Measurements from ENCODE around the gene BICRA.

DNA sequence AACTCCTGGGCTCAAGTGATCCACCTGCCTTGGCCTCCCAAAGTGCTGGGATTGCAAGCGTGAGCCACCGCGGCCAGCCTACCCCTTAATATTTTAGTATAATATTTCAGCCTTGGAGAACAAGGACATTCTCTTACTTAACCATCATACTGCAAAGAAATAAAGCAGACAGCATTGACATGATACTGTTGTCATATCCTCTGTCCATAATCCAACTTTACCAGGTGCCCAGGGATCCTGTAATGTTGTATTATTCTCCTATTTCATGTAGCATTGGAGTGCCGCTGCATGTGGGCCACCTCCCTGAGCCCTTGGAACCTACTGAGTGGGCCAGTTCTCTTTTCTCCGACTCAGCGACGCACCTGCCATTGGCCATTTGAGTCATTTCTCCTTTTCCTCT is 82.8 kb downstream of the BICRA start:
- TF ChIP-seq, protein P1, sequence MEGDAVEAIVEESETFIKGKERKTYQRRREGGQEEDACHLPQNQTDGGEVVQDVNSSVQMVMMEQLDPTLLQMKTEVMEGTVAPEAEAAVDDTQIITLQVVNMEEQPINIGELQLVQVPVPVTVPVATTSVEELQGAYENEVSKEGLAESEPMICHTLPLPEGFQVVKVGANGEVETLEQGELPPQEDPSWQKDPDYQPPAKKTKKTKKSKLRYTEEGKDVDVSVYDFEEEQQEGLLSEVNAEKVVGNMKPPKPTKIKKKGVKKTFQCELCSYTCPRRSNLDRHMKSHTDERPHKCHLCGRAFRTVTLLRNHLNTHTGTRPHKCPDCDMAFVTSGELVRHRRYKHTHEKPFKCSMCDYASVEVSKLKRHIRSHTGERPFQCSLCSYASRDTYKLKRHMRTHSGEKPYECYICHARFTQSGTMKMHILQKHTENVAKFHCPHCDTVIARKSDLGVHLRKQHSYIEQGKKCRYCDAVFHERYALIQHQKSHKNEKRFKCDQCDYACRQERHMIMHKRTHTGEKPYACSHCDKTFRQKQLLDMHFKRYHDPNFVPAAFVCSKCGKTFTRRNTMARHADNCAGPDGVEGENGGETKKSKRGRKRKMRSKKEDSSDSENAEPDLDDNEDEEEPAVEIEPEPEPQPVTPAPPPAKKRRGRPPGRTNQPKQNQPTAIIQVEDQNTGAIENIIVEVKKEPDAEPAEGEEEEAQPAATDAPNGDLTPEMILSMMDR (conservative IDR thresholded peaks at IDR 0.05; ENCODE audit: low read depth, low read length): no peak
- TF ChIP-seq POLR2A (IDR thresholded peaks at IDR 0.05; ENCODE audit: low read depth, low read length): no peak
- no peak for TF ChIP-seq RAD21 (IDR thresholded peaks at IDR 0.05; ENCODE audit: low read length)
- TF ChIP-seq, protein P2, sequence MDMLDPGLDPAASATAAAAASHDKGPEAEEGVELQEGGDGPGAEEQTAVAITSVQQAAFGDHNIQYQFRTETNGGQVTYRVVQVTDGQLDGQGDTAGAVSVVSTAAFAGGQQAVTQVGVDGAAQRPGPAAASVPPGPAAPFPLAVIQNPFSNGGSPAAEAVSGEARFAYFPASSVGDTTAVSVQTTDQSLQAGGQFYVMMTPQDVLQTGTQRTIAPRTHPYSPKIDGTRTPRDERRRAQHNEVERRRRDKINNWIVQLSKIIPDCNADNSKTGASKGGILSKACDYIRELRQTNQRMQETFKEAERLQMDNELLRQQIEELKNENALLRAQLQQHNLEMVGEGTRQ (IDR thresholded peaks at IDR 0.05; ENCODE audit: low read depth, low read length): no peak
